Mesenchymal stem cell (in vitro differentiated cells and primary cell): ENCODE measurements around the gene CCNT1.

Experiments used
- DNase-seq: peaks from one replicate; pipeline ENCODE4 v3.0.0-alpha.2; 2013
- H2AFZ ChIP-seq: one replicate; pipeline ENCODE4 v1.6.1; 2013; ENCODE audit warnings: low read depth, mild to moderate bottlenecking, control low read depth, inconsistent platforms, low read length, moderate library complexity
- H2AK5ac ChIP-seq: 2 replicates; pipeline ENCODE4 v1.6.1; 2013; ENCODE audit warnings: low read length, moderate library complexity, mild to moderate bottlenecking, inconsistent platforms; ENCODE audit not compliant: severe bottlenecking
- H2BK120ac ChIP-seq: one replicate; pipeline ENCODE4 v1.6.1; 2013; ENCODE audit warnings: low read depth, mild to moderate bottlenecking, inconsistent platforms, low read length, moderate library complexity
- H2BK12ac ChIP-seq, 2 experiments: one replicate each; pipeline ENCODE4 v1.6.1; 2013; ENCODE audit warnings: inconsistent platforms in 2 of 2, low read length in 2 of 2, mild to moderate bottlenecking in 2 of 2, moderate library complexity in 2 of 2, control low read depth in 1 of 2
- H2BK15ac ChIP-seq: one replicate; pipeline ENCODE4 v1.6.1; 2013; ENCODE audit warnings: mild to moderate bottlenecking, low read depth, inconsistent platforms; ENCODE audit not compliant: poor library complexity, severe bottlenecking
- H2BK5ac ChIP-seq: 2 replicates; pipeline ENCODE4 v1.6.1; 2013; ENCODE audit warnings: low read depth, mild to moderate bottlenecking, low read length, control low read depth, inconsistent platforms; ENCODE audit not compliant: poor library complexity, severe bottlenecking
- H3K14ac ChIP-seq, 2 experiments: one replicate each; pipeline ENCODE4 v1.6.1; 2013; ENCODE audit warnings: inconsistent platforms in 2 of 2, low read length in 2 of 2, control low read depth in 1 of 2, mild to moderate bottlenecking in 1 of 2, moderate library complexity in 1 of 2
- H3K18ac ChIP-seq, 2 experiments: one replicate each; pipeline ENCODE4 v1.6.1; 2013; ENCODE audit warnings: inconsistent platforms in 2 of 2, low read length in 2 of 2, control low read depth in 1 of 2, low read depth in 1 of 2, mild to moderate bottlenecking in 1 of 2
- H3K23ac ChIP-seq, 2 experiments: one replicate each; pipeline ENCODE4 v1.6.1; 2013; ENCODE audit warnings: inconsistent platforms in 2 of 2, low read length in 2 of 2, mild to moderate bottlenecking in 2 of 2, moderate library complexity in 2 of 2, control low read depth in 1 of 2
- H3K27ac ChIP-seq: 2 replicates; pipeline ENCODE4 v1.5.1; 2013; ENCODE audit warnings: mild to moderate bottlenecking, moderate library complexity, low read length, control low read depth, inconsistent platforms; ENCODE audit not compliant: poor library complexity, severe bottlenecking
- H3K27me3 ChIP-seq, 2 experiments: 2 replicates each; pipeline versions ENCODE4 v1.6.1 to v1.7.0; 2013; ENCODE audit warnings: low read length in 2 of 2, mild to moderate bottlenecking in 2 of 2, moderate library complexity in 2 of 2, control low read depth in 1 of 2, inconsistent platforms in 1 of 2; ENCODE audit not compliant: control insufficient read depth in 1 of 2, insufficient read depth in 1 of 2
- H3K36me3 ChIP-seq, 2 experiments: 2 replicates each; pipeline versions ENCODE4 v1.6.1 to v1.7.0; 2013; ENCODE audit warnings: low read length in 2 of 2, control low read depth in 1 of 2, inconsistent platforms in 1 of 2, low read depth in 1 of 2, mild to moderate bottlenecking in 1 of 2; ENCODE audit not compliant: insufficient read depth in 2 of 2, control insufficient read depth in 1 of 2
- H3K4ac ChIP-seq, 2 experiments: one replicate each; pipeline ENCODE4 v1.6.1; 2013; ENCODE audit warnings: inconsistent platforms in 2 of 2, low read length in 2 of 2, mild to moderate bottlenecking in 2 of 2, moderate library complexity in 2 of 2, control low read depth in 1 of 2, low read depth in 1 of 2
- H3K4me1 ChIP-seq: 2 replicates; pipeline ENCODE4 v1.6.1; 2013; ENCODE audit warnings: low read depth, low read length, control low read depth; ENCODE audit not compliant: control insufficient read depth, insufficient read depth
- H3K4me2 ChIP-seq: 2 replicates; pipeline ENCODE4 v1.6.1; 2013; ENCODE audit warnings: low read length, mild to moderate bottlenecking, inconsistent platforms; ENCODE audit not compliant: poor library complexity, severe bottlenecking
- H3K4me3 ChIP-seq, 2 experiments: 2 replicates each; pipeline versions ENCODE4 v1.5.1 to v1.7.0; 2013; ENCODE audit warnings: low read length in 2 of 2, mild to moderate bottlenecking in 2 of 2, control low read depth in 1 of 2, low read depth in 1 of 2; ENCODE audit not compliant: insufficient read depth in 1 of 2
- H3K79me1 ChIP-seq: replicated peaks from 2 replicates; pipeline ENCODE4 v1.6.1; 2013; ENCODE audit warnings: mild to moderate bottlenecking, control low read depth, low read length, inconsistent platforms; ENCODE audit not compliant: poor library complexity, severe bottlenecking
- H3K9ac ChIP-seq: 2 replicates; pipeline ENCODE4 v1.7.0; 2013; ENCODE audit warnings: mild to moderate bottlenecking, low read length, moderate library complexity
- H3K9me3 ChIP-seq: 2 replicates; pipeline ENCODE4 v1.7.0; 2013; ENCODE audit warnings: mild to moderate bottlenecking, low read length; ENCODE audit not compliant: control insufficient read depth
- H4K8ac ChIP-seq: one replicate; pipeline ENCODE4 v1.6.1; 2013; ENCODE audit warnings: inconsistent platforms, mild to moderate bottlenecking, low read length, moderate library complexity
- H4K91ac ChIP-seq: one replicate; pipeline ENCODE4 v1.6.1; 2013; ENCODE audit warnings: mild to moderate bottlenecking, low read length, inconsistent platforms
- WGBS: methylation state at CpG from one replicate; pipeline ENCODE4 v1.1.7; 2013; ENCODE audit warnings: mixed read lengths; 5-methylcytosine and 5-hydroxymethylcytosine counted together

Gene CCNT1

GRCh38 chr12:48758186-48758585 is 41.7 kb upstream of the CCNT1 start:
- Histone ChIP-seq H3K9me3 (no peaks in the 10 kb centered on the region), H3K27me3 (no peaks in the 10 kb centered on the region), H2BK120ac (no peak overlapping the region), H2AFZ (no peak overlapping the region), H4K91ac (no peak overlapping the region), H3K4me2 (no peak overlapping the region), H3K4me3 (no peak overlapping the region), H3K27ac (no peak overlapping the region), H3K4me1 (no peaks in the 10 kb centered on the region), H3K79me1 (no peaks in the 10 kb centered on the region), H4K8ac (no peak overlapping the region), H2AK5ac (no peak overlapping the region), H3K18ac (no peak overlapping the region), H2BK12ac (no peak overlapping the region), H3K14ac (no peak overlapping the region), H3K9ac (no peak overlapping the region), H3K23ac (no peak overlapping the region), H2BK5ac (no peak overlapping the region), H2BK15ac (no peak overlapping the region), H3K4ac (no peak overlapping the region), H3K36me3 (no peaks in the 10 kb centered on the region)
- no peak for DNase-seq
- WGBS = 78% methylated on average over 4 of the region's 4 CpGs

GRCh38 chr12:48750769-48751356 is 34.4 kb upstream of the CCNT1 start:
- no peak overlapping the region for H4K91ac ChIP-seq

GRCh38 chr12:48750215-48750614 is 33.7 kb upstream of the CCNT1 start:
- no peaks in the 10 kb centered on the region for H3K79me1 ChIP-seq
- H3K4me2 ChIP-seq = no peak overlapping the region
- WGBS = 88% methylated on average over 1 of the region's 1 CpG
- H3K36me3 ChIP-seq = no peaks in the 10 kb centered on the region
- no peak overlapping the region for H3K27ac ChIP-seq
- H2BK120ac ChIP-seq = no peak overlapping the region
- peak overlapping the region; percentile 25 for H3K9ac ChIP-seq
- H2BK5ac ChIP-seq = no peak overlapping the region
- H2AFZ ChIP-seq = no peak overlapping the region
- H2BK15ac ChIP-seq = no peak overlapping the region
- no peak for DNase-seq
- no peak overlapping the region for H3K4ac ChIP-seq
- peaks cover 2% of the 10 kb centered on the region for H3K4me1 ChIP-seq
- no peak overlapping the region for H3K23ac ChIP-seq
- no peak overlapping the region for H2AK5ac ChIP-seq
- no peak overlapping the region for H2BK12ac ChIP-seq
- H3K18ac ChIP-seq = no peak overlapping the region
- H4K91ac ChIP-seq = no peak overlapping the region
- H3K9me3 ChIP-seq = no peaks in the 10 kb centered on the region
- H3K27me3 ChIP-seq = no peaks in the 10 kb centered on the region
- H4K8ac ChIP-seq = peak overlapping the region; percentile 60
- no peak overlapping the region for H3K14ac ChIP-seq
- H3K4me3 ChIP-seq = no peak overlapping the region

More at GRCh38 chr12:48750769-48751356, 34.4 kb upstream of the CCNT1 start:
- Histone ChIP-seq H2BK12ac (no peak overlapping the region), H3K23ac (no peak overlapping the region), H3K4me1 (peaks cover 2% of the 10 kb centered on the region), H3K14ac (no peak overlapping the region), H3K9me3 (no peaks in the 10 kb centered on the region), H2BK5ac (no peak overlapping the region), H3K4me2 (no peak overlapping the region), H3K9ac (peak overlapping the region; percentile 25), H4K8ac (no peak overlapping the region), H3K27ac (peak overlapping the region; percentile 10), H3K36me3 (no peaks in the 10 kb centered on the region), H3K79me1 (no peaks in the 10 kb centered on the region), H3K27me3 (no peaks in the 10 kb centered on the region), H3K18ac (no peak overlapping the region), H2AFZ (no peak overlapping the region), H3K4me3 (no peak overlapping the region), H2BK15ac (no peak overlapping the region), H2AK5ac (no peak overlapping the region), H2BK120ac (no peak overlapping the region), H3K4ac (no peak overlapping the region)
- DNase-seq = no peak
- 75% methylated on average over 2 of the region's 2 CpGs for WGBS

- H4K91ac ChIP-seq = no peak overlapping the region
- H3K4me3 ChIP-seq = no peak overlapping the region
- no peak overlapping the region for H3K4me2 ChIP-seq
- no peaks in the 10 kb centered on the region for H3K9me3 ChIP-seq
- no peak overlapping the region for H2BK5ac ChIP-seq
- H3K23ac ChIP-seq = no peak overlapping the region
- no peak overlapping the region for H2BK15ac ChIP-seq
- H3K18ac ChIP-seq = no peak overlapping the region
- no peak overlapping the region for H2BK120ac ChIP-seq
- no peaks in the 10 kb centered on the region for H3K4me1 ChIP-seq
- no peak overlapping the region for H3K27ac ChIP-seq
- H3K79me1 ChIP-seq = no peaks in the 10 kb centered on the region
- no peak overlapping the region for H3K9ac ChIP-seq
- H3K14ac ChIP-seq = no peak overlapping the region
- no peak overlapping the region for H2AK5ac ChIP-seq
- H4K8ac ChIP-seq = no peak overlapping the region
- H2BK12ac ChIP-seq = no peak overlapping the region
- no peak for DNase-seq
- 94% methylated on average over 2 of the region's 9 CpGs for WGBS
- peaks cover 0 to 17% of the 10 kb centered on the region in 2 experiments for H3K27me3 ChIP-seq
- no peaks in the 10 kb centered on the region for H3K36me3 ChIP-seq
- H2AFZ ChIP-seq = no peak overlapping the region
- H3K4ac ChIP-seq = no peak overlapping the region
Observed at GRCh38 chr12:48744251-48745008, 27.9 kb upstream of the CCNT1 start.
